ENCODE data around the gene GRSF1. TPM values are rescaled to one million over a fixed set of nuclear protein-coding genes. Genes with fewer than 3 reads are reported as not detected.

The GRSF1 gene
- total and polyA plus RNA-seq, 2 experiments from 2014 or later: 113 to 118 TPM

- no peak for DNase-seq
- no peak overlapping the region for H2AFZ ChIP-seq
- H3K36me3 ChIP-seq (ENCODE audit: low read depth): no peaks in the 10 kb centered on the region
- no peak for TF ChIP-seq EZH2 (IDR thresholded peaks at IDR 0.05; ENCODE audit: insufficient read depth, poor library complexity, severe bottlenecking)
- TF ChIP-seq EZH2phosphoT487 (IDR thresholded peaks at IDR 0.05; ENCODE audit: insufficient read depth, low read depth): no peak
- no peaks in the 10 kb centered on the region for H3K9me2 ChIP-seq (ENCODE audit: insufficient read depth)
- H3K4me3 ChIP-seq: no peak overlapping the region
- no peaks in the 10 kb centered on the region for H3F3A ChIP-seq (ENCODE audit: insufficient read depth)
- no peak overlapping the region for H3K4me2 ChIP-seq (ENCODE audit: unreplicated experiment)
- H4K20me1 ChIP-seq (ENCODE audit: insufficient read depth): no peaks in the 10 kb centered on the region
- H3K27ac ChIP-seq: no peak overlapping the region
- H3K9me3 ChIP-seq (ENCODE audit: low read depth): no peaks in the 10 kb centered on the region
- no peaks in the 10 kb centered on the region for H3K79me2 ChIP-seq (ENCODE audit: insufficient read depth)
- no peaks in the 10 kb centered on the region for H3K27me3 ChIP-seq (replicated peaks; ENCODE audit: insufficient read depth)
- 87 to 90% methylated on average over 19 of the region's 19 CpGs for WGBS, 2 experiments (ENCODE audit: low coverage in 1 of 2, low lambda C conversion rate in 2 of 2, missing lambda C conversion rate in 2 of 2)
- H3K4me1 ChIP-seq (ENCODE audit: insufficient read depth): no peaks in the 10 kb centered on the region; the same call in 1 of the 2 replicates
- no peak overlapping the region for H3K9ac ChIP-seq
- in situ Hi-C loops (cut with MboI): no loop called here
Measured at GRCh38 chr4:70874268-70875156, 34.8 kb upstream of the GRSF1 start.

- Histone ChIP-seq H3K36me3 (ENCODE audit: low read depth) (no peaks in the 10 kb centered on the region), H3K79me2 (ENCODE audit: insufficient read depth) (no peaks in the 10 kb centered on the region), H4K20me1 (ENCODE audit: insufficient read depth) (no peaks in the 10 kb centered on the region), H3K27me3 (replicated peaks; ENCODE audit: insufficient read depth) (no peaks in the 10 kb centered on the region), H3F3A (ENCODE audit: insufficient read depth) (no peaks in the 10 kb centered on the region), H3K9me3 (ENCODE audit: low read depth) (no peaks in the 10 kb centered on the region), H3K4me1 (ENCODE audit: insufficient read depth) (no peaks in the 10 kb centered on the region; the same call in 1 of the 2 replicates), H3K9me2 (ENCODE audit: insufficient read depth) (no peaks in the 10 kb centered on the region), H3K9ac (no peak overlapping the region), H2AFZ (no peak overlapping the region), H3K27ac (no peak overlapping the region), H3K4me3 (no peak overlapping the region), H3K4me2 (ENCODE audit: unreplicated experiment) (no peak overlapping the region)
- in situ Hi-C loops (cut with MboI): no loop called here
- WGBS, 2 experiments (ENCODE audit: low coverage in 1 of 2, low lambda C conversion rate in 2 of 2, missing lambda C conversion rate in 2 of 2): 94 to 98% methylated on average over 3 of the region's 3 CpGs
- no peak for DNase-seq
- TF ChIP-seq EZH2 (IDR thresholded peaks at IDR 0.05; ENCODE audit: insufficient read depth, poor library complexity, severe bottlenecking) (no peak), EZH2phosphoT487 (IDR thresholded peaks at IDR 0.05; ENCODE audit: insufficient read depth, low read depth) (no peak)
Measured at GRCh38 chr4:70873216-70873615, 33.5 kb upstream of the GRSF1 start.

GRCh38 chr4:70868778-70869177 lies 29.1 kb upstream of the GRSF1 start:
- no peaks in the 10 kb centered on the region for H3K9me2 ChIP-seq (ENCODE audit: insufficient read depth)
- DNase-seq: no peak

GRCh38 chr4:70863099-70863790 lies 23.6 kb upstream of the GRSF1 start:
- Histone ChIP-seq H3K27ac (no peak overlapping the region), H3K4me1 (ENCODE audit: insufficient read depth) (no peaks in the 10 kb centered on the region), H3K36me3 (ENCODE audit: low read depth) (no peaks in the 10 kb centered on the region), H3F3A (ENCODE audit: insufficient read depth) (no peaks in the 10 kb centered on the region), H3K79me2 (ENCODE audit: insufficient read depth) (no peaks in the 10 kb centered on the region), H3K9me2 (ENCODE audit: insufficient read depth) (no peaks in the 10 kb centered on the region), H3K4me2 (ENCODE audit: unreplicated experiment) (no peak overlapping the region), H3K9me3 (ENCODE audit: low read depth) (no peaks in the 10 kb centered on the region), H3K9ac (no peak overlapping the region), H3K27me3 (replicated peaks; ENCODE audit: insufficient read depth) (no peaks in the 10 kb centered on the region), H4K20me1 (ENCODE audit: insufficient read depth) (no peaks in the 10 kb centered on the region), H2AFZ (peak overlapping the region; percentile 26; the same call in 1 of the 2 replicates), H3K4me3 (no peak overlapping the region)
- DNase-seq: no peak
- TF ChIP-seq EZH2phosphoT487 (IDR thresholded peaks at IDR 0.05; ENCODE audit: insufficient read depth, low read depth): no peak
- TF ChIP-seq EZH2 (IDR thresholded peaks at IDR 0.05; ENCODE audit: insufficient read depth, poor library complexity, severe bottlenecking): no peak
- in situ Hi-C loops (cut with MboI): no loop called here
- WGBS, 2 experiments (ENCODE audit: low coverage in 1 of 2, low lambda C conversion rate in 2 of 2, missing lambda C conversion rate in 2 of 2): 60 to 67% methylated on average over 6 of the region's 6 CpGs

More at GRCh38 chr4:70868778-70869177, 29.1 kb upstream of the GRSF1 start:
- H3K4me2 ChIP-seq (ENCODE audit: unreplicated experiment): no peak overlapping the region
- H2AFZ ChIP-seq: no peak overlapping the region
- H3K36me3 ChIP-seq (ENCODE audit: low read depth): no peaks in the 10 kb centered on the region
- H3K4me3 ChIP-seq: no peak overlapping the region
- no peaks in the 10 kb centered on the region for H3K79me2 ChIP-seq (ENCODE audit: insufficient read depth)
- no peaks in the 10 kb centered on the region for H3K4me1 ChIP-seq (ENCODE audit: insufficient read depth)
- TF ChIP-seq EZH2phosphoT487 (IDR thresholded peaks at IDR 0.05; ENCODE audit: insufficient read depth, low read depth): no peak
- TF ChIP-seq EZH2 (IDR thresholded peaks at IDR 0.05; ENCODE audit: insufficient read depth, poor library complexity, severe bottlenecking): no peak
- no peaks in the 10 kb centered on the region for H3K27me3 ChIP-seq (replicated peaks; ENCODE audit: insufficient read depth)
- no peak overlapping the region for H3K27ac ChIP-seq
- H4K20me1 ChIP-seq (ENCODE audit: insufficient read depth): no peaks in the 10 kb centered on the region
- no peaks in the 10 kb centered on the region for H3K9me3 ChIP-seq (ENCODE audit: low read depth)
- H3F3A ChIP-seq (ENCODE audit: insufficient read depth): no peaks in the 10 kb centered on the region
- in situ Hi-C loops (cut with MboI): no loop called here
- H3K9ac ChIP-seq: no peak overlapping the region
